ENCODE data around the gene TDO2.
"Not testable (repeated sequence)": the region's sequence is repeated elsewhere in the genome, so short reads cannot be mapped to it uniquely, and the experiment has no call there.

TDO2 gene

GRCh38 chr4:155906554-155907247 lies 3.2 kb downstream of the TDO2 start:
- DNase-seq (ENCODE audit: extremely low spot score, insufficient read length, low read depth) (no peak), FAIRE-seq (no peak)

- DNase-seq (ENCODE audit: extremely low spot score, insufficient read length, low read depth) (no peak), FAIRE-seq (no peak)
Measured at GRCh38 chr4:155907556-155907955, 4.1 kb downstream of the TDO2 start.

DNA sequence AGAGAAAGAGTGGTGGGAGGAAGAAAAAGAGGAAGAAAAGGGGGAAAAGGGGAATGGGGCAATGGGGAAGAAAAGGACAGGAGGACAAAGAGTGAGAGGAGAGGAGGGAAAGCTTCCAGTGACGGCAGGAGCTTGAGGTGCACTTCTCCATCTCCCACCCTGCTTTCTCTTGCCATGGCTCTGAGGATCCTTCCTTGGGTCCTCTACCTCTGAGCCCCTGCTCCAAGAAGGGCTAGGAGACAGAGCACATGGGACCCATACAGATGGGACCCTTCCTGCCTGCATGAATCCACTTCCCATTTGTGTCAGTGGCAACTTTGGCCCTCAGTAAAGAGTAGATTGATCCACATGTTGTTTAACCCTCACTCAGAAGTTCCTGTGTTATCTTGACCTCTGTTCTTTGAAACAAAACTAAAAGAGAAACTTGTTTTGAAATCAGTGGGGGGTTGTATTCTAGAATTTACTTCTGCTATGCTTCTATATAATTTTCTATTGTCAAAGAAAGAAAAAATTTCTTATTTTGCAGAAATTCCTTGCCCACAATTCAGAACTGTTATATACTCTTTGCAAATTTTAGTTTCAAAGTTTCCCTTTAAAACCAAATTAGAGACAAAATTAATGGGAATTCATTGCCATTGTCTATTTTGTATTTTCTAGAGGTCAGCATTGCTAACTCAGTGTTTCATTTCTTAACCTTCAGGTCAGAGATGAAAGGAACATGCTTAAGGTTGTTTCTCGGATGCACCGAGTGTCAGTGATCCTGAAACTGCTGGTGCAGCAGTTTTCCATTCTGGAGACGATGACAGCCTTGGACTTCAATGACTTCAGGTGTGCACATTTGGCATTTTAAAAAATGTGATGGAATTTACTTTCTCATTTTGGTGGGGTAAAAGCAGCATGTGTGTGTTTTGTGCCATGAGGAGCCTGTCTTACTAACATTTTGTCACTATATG lies 5.0 kb downstream of the TDO2 start:
- DNase-seq (ENCODE audit: extremely low spot score, insufficient read length, low read depth): no peak
- no peak for FAIRE-seq

GRCh38 chr4:155909615-155910226 lies 6.2 kb downstream of the TDO2 start:
- DNase-seq (ENCODE audit: extremely low spot score, insufficient read length, low read depth) (no peak), FAIRE-seq (no peak)

GRCh38 chr4:155911905-155912304 lies 8.4 kb downstream of the TDO2 start:
- FAIRE-seq (no peak), DNase-seq (ENCODE audit: extremely low spot score, insufficient read length, low read depth) (no peak)

GRCh38 chr4:155914782-155915181 lies 11.3 kb downstream of the TDO2 start:
- FAIRE-seq (no peak), DNase-seq (ENCODE audit: extremely low spot score, insufficient read length, low read depth) (no peak)

GRCh38 chr4:155921597-155921996 lies 18.1 kb downstream of the TDO2 start:
- no peak for FAIRE-seq

GRCh38 chr4:155924637-155925036 lies 21.1 kb downstream of the TDO2 start:
- DNase-seq (ENCODE audit: extremely low spot score, insufficient read length, low read depth): no peak
- FAIRE-seq: no peak

More at GRCh38 chr4:155921597-155921996, 18.1 kb downstream of the TDO2 start:
- DNase-seq (ENCODE audit: extremely low spot score, insufficient read length, low read depth): no peak

DNA sequence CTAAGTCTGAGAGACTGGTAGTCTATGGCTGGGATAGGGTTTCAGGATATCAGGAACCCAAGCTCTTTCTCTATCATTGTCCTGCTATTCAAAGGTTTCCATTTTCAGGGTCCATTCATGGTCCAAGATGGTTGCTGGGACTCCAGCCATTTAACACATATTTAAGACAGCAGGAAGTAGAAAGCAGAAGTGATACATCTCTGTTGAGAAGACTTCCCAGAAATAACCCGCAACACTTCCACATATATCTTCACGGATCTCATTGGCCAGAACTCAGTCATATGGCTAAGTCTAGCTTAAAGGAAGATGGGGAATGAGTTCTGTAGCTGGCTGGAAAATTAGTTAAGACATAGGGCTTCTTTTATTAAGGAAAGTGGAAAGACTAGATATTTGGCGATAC lies 26.3 kb downstream of the TDO2 start:
- FAIRE-seq (no peak), DNase-seq (ENCODE audit: extremely low spot score, insufficient read length, low read depth) (no peak)

DNA sequence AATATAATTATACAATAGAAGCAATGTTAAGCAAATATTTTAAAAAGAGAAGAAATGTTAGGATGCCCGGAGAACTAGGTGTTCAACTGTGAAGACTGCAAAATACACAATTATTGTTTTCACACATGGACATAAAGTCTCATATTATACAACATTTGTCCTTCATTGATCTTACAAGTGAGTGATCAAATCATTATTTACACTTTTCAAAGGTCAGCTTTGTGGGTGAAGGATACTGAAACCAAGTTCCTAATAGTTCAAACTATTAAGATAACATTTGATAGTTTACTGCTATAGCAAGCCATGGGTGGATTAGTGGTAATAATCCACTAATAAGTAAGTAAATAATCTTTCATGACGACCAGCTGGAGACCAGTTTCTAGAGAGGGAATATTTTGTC lies 26.8 kb downstream of the TDO2 start:
- DNase-seq (ENCODE audit: extremely low spot score, insufficient read length, low read depth) (no peak), FAIRE-seq (no peak)

- no peak for FAIRE-seq
Measured at GRCh38 chr4:155931634-155932033, 28.1 kb downstream of the TDO2 start.

GRCh38 chr4:155934634-155935033 lies 31.1 kb downstream of the TDO2 start:
- not testable (repeated sequence) for FAIRE-seq; DNase-seq (ENCODE audit: extremely low spot score, insufficient read length, low read depth)

More at GRCh38 chr4:155931634-155932033, 28.1 kb downstream of the TDO2 start:
- DNase-seq (ENCODE audit: extremely low spot score, insufficient read length, low read depth): no peak

DNA sequence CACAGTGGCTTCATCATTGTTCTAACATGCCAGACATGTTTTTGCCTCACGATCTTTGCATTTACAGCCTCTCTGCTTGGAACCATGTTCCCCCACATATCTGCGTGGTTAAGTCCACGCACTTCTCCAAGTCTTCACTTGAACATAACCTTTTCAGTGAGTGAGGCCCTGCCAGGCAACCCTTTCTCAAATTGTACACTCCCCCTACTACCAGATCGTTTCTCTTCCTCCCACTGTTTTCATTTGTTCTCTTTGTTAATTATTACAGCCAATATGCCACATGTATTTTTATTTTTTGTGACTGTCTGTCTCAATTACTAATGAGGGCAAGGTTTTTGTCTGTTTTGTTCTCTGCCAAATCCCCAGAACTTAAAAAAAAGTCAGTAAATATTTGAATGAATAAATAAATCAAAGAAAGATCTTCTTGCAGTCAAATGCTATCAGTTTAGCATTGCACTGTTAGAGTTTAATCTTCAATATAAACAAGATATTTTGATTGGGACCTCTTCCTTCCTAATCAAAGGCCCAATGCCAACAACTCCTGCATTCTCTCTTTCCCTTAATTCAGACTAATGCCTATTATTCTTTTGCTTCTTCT lies 32.0 kb downstream of the TDO2 start:
- DNase-seq (ENCODE audit: extremely low spot score, insufficient read length, low read depth): no peak
- FAIRE-seq: no peak

DNA sequence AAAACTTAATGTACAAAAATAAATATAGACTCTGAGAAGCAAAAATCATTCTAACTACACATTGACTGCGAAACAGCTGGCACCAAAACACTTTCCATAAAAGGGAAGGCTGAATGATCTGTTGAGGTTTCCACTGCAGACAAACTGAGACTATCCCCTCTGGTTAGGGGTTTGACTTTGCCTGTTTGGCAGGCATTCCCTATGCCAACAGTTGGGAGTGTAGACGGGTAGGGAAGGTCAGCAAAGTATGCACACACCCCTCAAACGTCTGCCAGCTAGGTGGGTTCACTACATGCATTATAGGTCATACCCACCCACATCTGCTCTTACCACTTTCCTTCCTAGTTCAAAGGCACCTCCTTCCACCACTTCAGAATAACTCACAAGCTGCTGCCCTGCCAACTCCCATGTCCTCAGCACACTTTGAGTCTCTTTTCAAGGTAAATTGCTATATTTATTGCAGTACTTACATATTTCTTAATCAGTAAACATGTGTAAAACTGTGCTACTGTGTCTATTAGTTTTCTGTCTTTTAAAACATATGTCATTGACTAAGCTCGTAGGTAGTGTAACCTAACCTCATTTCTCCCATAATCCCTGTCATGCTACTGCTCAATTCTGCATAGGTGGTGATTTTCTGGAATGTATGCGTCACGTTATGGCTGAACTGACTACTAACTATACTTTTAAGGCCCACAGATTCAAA lies 37.7 kb downstream of the TDO2 start:
- no peak for FAIRE-seq

GRCh38 chr4:155941820-155942219 lies 38.3 kb downstream of the TDO2 start:
- DNase-seq (ENCODE audit: extremely low spot score, insufficient read length, low read depth) (no peak), FAIRE-seq (no peak)

More for the DNA sequence above, 37.7 kb downstream of the TDO2 start:
- DNase-seq (ENCODE audit: extremely low spot score, insufficient read length, low read depth): no peak

DNA sequence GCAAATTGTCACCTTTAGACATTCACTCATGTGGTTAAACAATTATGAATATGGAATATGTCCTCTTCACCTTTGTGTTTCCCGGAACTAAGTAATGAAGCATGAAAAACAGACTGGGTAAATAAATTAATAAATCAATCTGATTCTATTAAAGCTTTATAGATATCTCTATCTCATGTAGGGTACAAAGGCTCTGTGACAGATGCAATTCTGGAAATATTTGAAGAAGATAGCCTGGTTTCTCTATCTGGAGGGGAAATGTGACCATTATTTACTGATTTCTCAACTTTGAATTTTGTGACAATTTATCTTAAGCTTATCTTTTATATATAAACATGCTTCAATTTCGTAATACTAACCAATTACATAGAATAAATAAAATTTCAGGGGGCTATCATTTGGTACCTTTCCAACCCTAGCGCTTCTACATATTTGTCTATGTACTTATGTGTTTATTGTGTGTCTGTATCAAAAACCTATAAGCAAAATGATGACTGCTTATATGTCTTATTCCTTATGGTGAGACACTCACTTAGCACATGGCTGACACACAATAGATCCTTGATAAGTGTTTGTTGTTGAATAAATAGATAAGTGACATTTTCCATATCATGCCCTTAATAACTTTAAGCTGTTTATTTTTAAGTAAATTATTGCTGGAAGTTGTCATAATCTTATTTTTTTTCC lies 40.3 kb downstream of the TDO2 start:
- DNase-seq (ENCODE audit: extremely low spot score, insufficient read length, low read depth) (no peak), FAIRE-seq (no peak)

DNA sequence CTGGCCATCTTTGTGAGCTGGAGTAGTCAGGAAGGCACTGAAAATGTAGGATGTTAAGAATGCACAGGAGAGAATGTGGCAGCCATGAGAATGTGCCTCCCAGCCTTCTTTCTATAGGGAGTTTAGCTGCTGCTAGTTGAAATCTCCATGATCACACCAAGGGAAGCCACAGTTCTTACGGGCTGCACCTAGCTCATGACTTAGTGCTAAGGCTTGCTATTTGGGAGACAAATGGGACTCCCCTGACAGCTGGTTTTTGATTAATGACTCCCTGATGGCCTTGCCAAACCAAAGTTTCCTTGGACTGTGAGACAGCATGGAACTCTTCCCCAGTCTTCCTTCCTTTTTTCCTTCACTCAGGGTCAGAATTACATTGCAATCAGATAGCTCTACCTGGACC lies 41.0 kb downstream of the TDO2 start:
- FAIRE-seq (no peak), DNase-seq (ENCODE audit: extremely low spot score, insufficient read length, low read depth) (no peak)

DNA sequence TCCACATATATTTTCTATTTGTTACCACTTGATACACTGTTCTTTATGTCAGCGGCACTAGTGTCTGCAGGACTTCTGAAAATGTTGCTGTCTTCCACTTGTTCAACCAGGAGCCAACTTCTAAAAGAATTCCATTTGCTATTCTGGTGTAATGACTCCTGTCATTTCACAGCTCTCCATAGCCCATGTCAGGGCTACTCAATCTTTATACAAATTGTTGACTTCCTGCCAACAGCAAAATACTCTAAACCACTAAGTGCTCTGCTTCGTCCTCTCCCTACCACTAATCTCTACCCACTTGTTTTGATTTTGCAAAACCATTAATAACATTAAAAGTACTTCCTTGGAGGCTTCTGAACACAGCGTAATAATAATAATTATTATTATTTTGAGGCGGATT lies 43.0 kb downstream of the TDO2 start:
- no peak for DNase-seq (ENCODE audit: extremely low spot score, insufficient read length, low read depth)
- no peak for FAIRE-seq

- no peak for FAIRE-seq
- no peak for DNase-seq (ENCODE audit: extremely low spot score, insufficient read length, low read depth)
Measured at GRCh38 chr4:155948541-155948940, 45.0 kb downstream of the TDO2 start.
